Measurements from ENCODE around the gene STPG3. TPM values are rescaled to one million over a fixed set of nuclear protein-coding genes. Genes with fewer than 3 reads are reported as not detected.

STPG3 gene
- total and polyA plus RNA-seq, 2 of the 13 experiments (the other 11 are each of a cell fraction or from before 2014, with no cell fraction given) = not detected

GRCh38 chr9:137236238-137236935, 14.7 kb upstream of the STPG3 start (continued):
- TF ChIP-seq PPARG (CRISPR knock-in tag; conservative IDR thresholded peaks at IDR 0.05) (peak; percentile 42), DBP (CRISPR knock-in tag; IDR thresholded peaks at IDR 0.05; ENCODE audit: not compliant biosample characterization) (no peak), SP5 (CRISPR knock-in tag; IDR thresholded peaks at IDR 0.05; ENCODE audit: borderline replicate concordance, low read depth) (peak; percentile 67; the same call in 1 of the 2 replicates), HOXA5 (CRISPR knock-in tag; IDR thresholded peaks at IDR 0.05) (peak; percentile 77; the same call in 1 of the 2 replicates), ZFAT (CRISPR knock-in tag; conservative IDR thresholded peaks at IDR 0.05) (no peak), MBD4 (IDR thresholded peaks at IDR 0.05; ENCODE audit: borderline replicate concordance, low read length) (no peak), ZFYVE20 (CRISPR knock-in tag; IDR thresholded peaks at IDR 0.05; ENCODE audit: borderline replicate concordance, low read depth) (no peak), ERF (CRISPR knock-in tag; IDR thresholded peaks at IDR 0.05) (peak; percentile 78; the same call in 1 of the 2 replicates), NRL (CRISPR knock-in tag; IDR thresholded peaks at IDR 0.05; ENCODE audit: borderline replicate concordance) (no peak; the same call in none of the 2 replicates), MED13 (CRISPR knock-in tag; IDR thresholded peaks at IDR 0.05) (no peak), WIZ (CRISPR knock-in tag; IDR thresholded peaks at IDR 0.05) (no peak), ZFY (CRISPR knock-in tag; IDR thresholded peaks at IDR 0.05) (peak; percentile 67), CENPX (CRISPR knock-in tag; IDR thresholded peaks at IDR 0.05) (no peak), THAP8 (CRISPR knock-in tag; IDR thresholded peaks at IDR 0.05; ENCODE audit: borderline replicate concordance) (peak; percentile 65; the same call in 1 of the 2 replicates), KLF15 (CRISPR knock-in tag; IDR thresholded peaks at IDR 0.05; ENCODE audit: borderline replicate concordance) (no peak; the same call in 1 of the 2 replicates), ZC3H13 (CRISPR knock-in tag; IDR thresholded peaks at IDR 0.05) (peak; percentile 91), ARID3A (IDR thresholded peaks at IDR 0.05; ENCODE audit: low read depth, low read length) (no peak), TFDP1 (CRISPR knock-in tag; IDR thresholded peaks at IDR 0.05; ENCODE audit: borderline replicate concordance) (peak; percentile 55; the same call in 1 of the 2 replicates)
- TF ChIP-seq, protein P1, sequence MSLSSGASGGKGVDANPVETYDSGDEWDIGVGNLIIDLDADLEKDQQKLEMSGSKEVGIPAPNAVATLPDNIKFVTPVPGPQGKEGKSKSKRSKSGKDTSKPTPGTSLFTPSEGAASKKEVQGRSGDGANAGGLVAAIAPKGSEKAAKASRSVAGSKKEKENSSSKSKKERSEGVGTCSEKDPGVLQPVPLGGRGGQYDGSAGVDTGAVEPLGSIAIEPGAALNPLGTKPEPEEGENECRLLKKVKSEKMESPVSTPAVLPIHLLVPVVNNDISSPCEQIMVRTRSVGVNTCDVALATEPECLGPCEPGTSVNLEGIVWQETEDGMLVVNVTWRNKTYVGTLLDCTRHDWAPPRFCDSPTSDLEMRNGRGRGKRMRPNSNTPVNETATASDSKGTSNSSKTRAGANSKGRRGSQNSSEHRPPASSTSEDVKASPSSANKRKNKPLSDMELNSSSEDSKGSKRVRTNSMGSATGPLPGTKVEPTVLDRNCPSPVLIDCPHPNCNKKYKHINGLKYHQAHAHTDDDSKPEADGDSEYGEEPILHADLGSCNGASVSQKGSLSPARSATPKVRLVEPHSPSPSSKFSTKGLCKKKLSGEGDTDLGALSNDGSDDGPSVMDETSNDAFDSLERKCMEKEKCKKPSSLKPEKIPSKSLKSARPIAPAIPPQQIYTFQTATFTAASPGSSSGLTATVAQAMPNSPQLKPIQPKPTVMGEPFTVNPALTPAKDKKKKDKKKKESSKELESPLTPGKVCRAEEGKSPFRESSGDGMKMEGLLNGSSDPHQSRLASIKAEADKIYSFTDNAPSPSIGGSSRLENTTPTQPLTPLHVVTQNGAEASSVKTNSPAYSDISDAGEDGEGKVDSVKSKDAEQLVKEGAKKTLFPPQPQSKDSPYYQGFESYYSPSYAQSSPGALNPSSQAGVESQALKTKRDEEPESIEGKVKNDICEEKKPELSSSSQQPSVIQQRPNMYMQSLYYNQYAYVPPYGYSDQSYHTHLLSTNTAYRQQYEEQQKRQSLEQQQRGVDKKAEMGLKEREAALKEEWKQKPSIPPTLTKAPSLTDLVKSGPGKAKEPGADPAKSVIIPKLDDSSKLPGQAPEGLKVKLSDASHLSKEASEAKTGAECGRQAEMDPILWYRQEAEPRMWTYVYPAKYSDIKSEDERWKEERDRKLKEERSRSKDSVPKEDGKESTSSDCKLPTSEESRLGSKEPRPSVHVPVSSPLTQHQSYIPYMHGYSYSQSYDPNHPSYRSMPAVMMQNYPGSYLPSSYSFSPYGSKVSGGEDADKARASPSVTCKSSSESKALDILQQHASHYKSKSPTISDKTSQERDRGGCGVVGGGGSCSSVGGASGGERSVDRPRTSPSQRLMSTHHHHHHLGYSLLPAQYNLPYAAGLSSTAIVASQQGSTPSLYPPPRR (CRISPR knock-in tag; IDR thresholded peaks at IDR 0.05; ENCODE audit: borderline replicate concordance) = peak; percentile 69
- TF ChIP-seq, protein P2, sequence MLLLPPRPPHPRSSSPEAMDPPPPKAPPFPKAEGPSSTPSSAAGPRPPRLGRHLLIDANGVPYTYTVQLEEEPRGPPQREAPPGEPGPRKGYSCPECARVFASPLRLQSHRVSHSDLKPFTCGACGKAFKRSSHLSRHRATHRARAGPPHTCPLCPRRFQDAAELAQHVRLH (CRISPR knock-in tag; IDR thresholded peaks at IDR 0.05; ENCODE audit: borderline replicate concordance, low read depth) = no peak

All from HepG2 (cell line).